SK-N-SH (cell line): ENCODE measurements around the gene PCARE. TPM values are rescaled to one million over a fixed set of nuclear protein-coding genes. Genes with fewer than 3 reads are reported as not detected.

Experiments
- CTCF ChIA-PET: fragments of 300-600, 350-600 bp; formaldehyde crosslinking; extraction: SDS; loops from one replicate; lab custom pipeline; 2021; lab: Yijun Ruan, JAX
- POLR2A ChIA-PET: fragments of 350-600 bp; sonication (Branson Sonifier 250); formaldehyde crosslinking; extraction: SDS; loops from one replicate; lab custom pipeline; 2020; ENCODE audit warnings: antibody characterized with exemption, inconsistent platforms; lab: Yijun Ruan, JAX
- DNase-seq: peaks from one replicate; pipeline ENCODE4 v3.0.0; 2012
- H2AFZ ChIP-seq: fragments of 200-600 bp; sonication (generic); 2 replicates; pipeline ENCODE4 v1.8.1; 2016; ENCODE audit warnings: antibody characterized with exemption, mild to moderate bottlenecking, low read depth
- H3F3A ChIP-seq: fragments of 200-600 bp; sonication (generic); replicated peaks from 2 replicates; pipeline ENCODE3; 2016; ENCODE audit warnings: antibody characterized with exemption, mild to moderate bottlenecking; ENCODE audit not compliant: insufficient read depth
- H3K27ac ChIP-seq, 2 experiments: fragments of 200-500 bp in 1 of 2; fragments of 200-600 bp in 1 of 2; sonication (Bioruptor generic) in 1 of 2; sonication (generic), shearing (Covaris generic) in 1 of 2; 2 replicates each; pipeline versions ENCODE4 v1.5.1 to v1.6.1; 2014 to 2016; ENCODE audit warnings: low read depth in 2 of 2, inconsistent platforms in 1 of 2, low read length in 1 of 2, mild to moderate bottlenecking in 1 of 2, mixed read lengths in 1 of 2
- H3K27me3 ChIP-seq: fragments of 200-600 bp; sonication (generic), shearing (Covaris generic); 2 replicates; pipeline ENCODE4 v1.6.1; 2016; ENCODE audit warnings: mixed run types; ENCODE audit not compliant: insufficient read depth
- H3K36me3 ChIP-seq, 2 experiments: fragments of 200-500 bp in 1 of 2; fragments of 200-600 bp in 1 of 2; sonication (Bioruptor generic) in 1 of 2; sonication (generic) in 1 of 2; replicated peaks in 1 of 2; 2 replicates each; pipeline versions ENCODE3 to v1.5.1; 2014 to 2016; ENCODE audit warnings: low read length in 1 of 2, mild to moderate bottlenecking in 1 of 2; ENCODE audit not compliant: insufficient read depth in 2 of 2, control insufficient read depth in 1 of 2
- H3K4me1 ChIP-seq, 2 experiments: fragments of 200-500 bp in 1 of 2; fragments of 200-600 bp in 1 of 2; sonication (Bioruptor generic) in 1 of 2; sonication (generic), shearing (Covaris generic) in 1 of 2; 2 replicates each; pipeline versions ENCODE4 v1.5.1 to v1.6.1; 2014 to 2016; ENCODE audit warnings: low read depth in 1 of 2, low read length in 1 of 2, mixed run types in 1 of 2; ENCODE audit not compliant: insufficient read depth in 2 of 2, control insufficient read depth in 1 of 2
- H3K4me2 ChIP-seq: fragments of 200-600 bp; sonication (generic), shearing (Covaris generic); 2 replicates; pipeline ENCODE4 v1.6.1; 2017; ENCODE audit warnings: mixed run types
- H3K4me3 ChIP-seq, 2 experiments: fragments of 200-500 bp in 1 of 2; fragments of 200-600 bp in 1 of 2; sonication (Bioruptor generic) in 1 of 2; sonication (generic), shearing (Covaris generic) in 1 of 2; 2 replicates each; pipeline versions ENCODE4 v1.5.1 to v1.8.1; 2014 to 2016; ENCODE audit warnings: low read depth in 2 of 2, inconsistent platforms in 1 of 2, low read length in 1 of 2, mild to moderate bottlenecking in 1 of 2, mixed read lengths in 1 of 2, moderate library complexity in 1 of 2
- H3K79me2 ChIP-seq: fragments of 200-600 bp; sonication (generic); 2 replicates; pipeline ENCODE4 v1.8.1; 2017; ENCODE audit warnings: mild to moderate bottlenecking; ENCODE audit not compliant: insufficient read depth
- H3K9ac ChIP-seq: fragments of 200-600 bp; sonication (generic); 2 replicates; pipeline ENCODE4 v1.6.1; 2017; ENCODE audit warnings: mixed run types
- H3K9me2 ChIP-seq: fragments of 200-600 bp; sonication (generic); 2 replicates; pipeline ENCODE4 v1.6.1; 2017; ENCODE audit warnings: mixed run types
- H3K9me3 ChIP-seq: fragments of 200-600 bp; sonication (generic); 2 replicates; pipeline ENCODE4 v1.6.1; 2017; ENCODE audit warnings: mixed run types, mild to moderate bottlenecking, moderate library complexity
- H4K20me1 ChIP-seq: fragments of 200-600 bp; sonication (generic); 2 replicates; pipeline ENCODE4 v1.6.1; 2017; ENCODE audit warnings: mild to moderate bottlenecking, mixed run types; ENCODE audit not compliant: insufficient read depth
- CHD2 ChIP-seq: fragments of 150-350 bp; IDR thresholded peaks from 2 replicates; pipeline ENCODE4 v1.6.1; 2018; ENCODE audit warnings: low read length; ENCODE audit not compliant: partially characterized antibody
- ELF1 ChIP-seq: IDR thresholded peaks from 2 replicates; pipeline ENCODE4 v1.4.0; 2012
- EP300 ChIP-seq, 2 experiments: IDR thresholded peaks; 2 replicates each; pipeline versions ENCODE4 v1.4.0 to v1.6.1; 2012; ENCODE audit warnings: borderline replicate concordance in 1 of 2, low read depth in 1 of 2, low read length in 1 of 2
- FOSL2 ChIP-seq: IDR thresholded peaks from 2 replicates; pipeline ENCODE4 v1.4.0; 2012; ENCODE audit warnings: low read depth, mild to moderate bottlenecking, moderate library complexity, borderline replicate concordance
- FOXJ3 ChIP-seq: sonication (generic); formaldehyde crosslinking; IDR thresholded peaks from 2 replicates; pipeline ENCODE4 v1.5.1; 2020; ENCODE audit warnings: mild to moderate bottlenecking, missing genetic modification reagents
- FOXM1 ChIP-seq: IDR thresholded peaks from 2 replicates; pipeline ENCODE4 v1.4.0; 2012; ENCODE audit warnings: low read depth, mild to moderate bottlenecking
- GABPA ChIP-seq: IDR thresholded peaks from 2 replicates; pipeline ENCODE4 v1.4.0; 2012; ENCODE audit warnings: low read depth, mild to moderate bottlenecking
- POLR2AphosphoS5 ChIP-seq: IDR thresholded peaks from 2 replicates; pipeline ENCODE4 v1.6.1; 2012; ENCODE audit warnings: low read depth, low read length
- RXRA ChIP-seq: IDR thresholded peaks from 2 replicates; pipeline ENCODE4 v1.4.0; 2012; ENCODE audit warnings: low read depth, mild to moderate bottlenecking, borderline replicate concordance
- SIN3A ChIP-seq: IDR thresholded peaks from 2 replicates; pipeline ENCODE4 v1.6.1; 2012; ENCODE audit warnings: low read depth, mild to moderate bottlenecking, low read length, moderate library complexity, borderline replicate concordance
- TAF1 ChIP-seq: IDR thresholded peaks from 2 replicates; pipeline ENCODE4 v1.6.1; 2012; ENCODE audit warnings: low read depth, mild to moderate bottlenecking, low read length, moderate library complexity, borderline replicate concordance
- TCF12 ChIP-seq: IDR thresholded peaks from 2 replicates; pipeline ENCODE4 v1.4.0; 2012
- TEAD4 ChIP-seq: IDR thresholded peaks from 2 replicates; pipeline ENCODE4 v1.4.0; 2012; ENCODE audit warnings: mild to moderate bottlenecking, borderline replicate concordance; ENCODE audit not compliant: insufficient read depth
- WGBS: methylation state at CpG from one replicate; pipeline ENCODE4 v1.1.6; 2017; ENCODE audit warnings: low lambda C conversion rate; 5-methylcytosine and 5-hydroxymethylcytosine counted together
- polyA plus RNA-seq, 3 experiments: library from polyadenylated mRNA; depleted of rRNA; stranded (reverse); fragments of >200 nt; gene quantifications; 2 replicates each; pipeline ENCODE4 v1.2.3, GENCODE V29; 2012
- TF ChIP-seq, protein P1 (sequence below): IDR thresholded peaks from 2 replicates; pipeline ENCODE4 v1.4.0; 2012; ENCODE audit warnings: low read depth, borderline replicate concordance
- TF ChIP-seq, protein P2 (sequence below): IDR thresholded peaks from 2 replicates; pipeline ENCODE4 v1.6.1; 2012; ENCODE audit warnings: mild to moderate bottlenecking, low read depth, low read length, moderate library complexity
- TF ChIP-seq, protein P3 (sequence below): IDR thresholded peaks from 2 replicates; pipeline ENCODE4; 2012
- TF ChIP-seq, protein P4 (sequence below): fragments of 150-350 bp; IDR thresholded peaks from 2 replicates; pipeline ENCODE4 v1.6.1; 2016; ENCODE audit warnings: mild to moderate bottlenecking, low read depth, low read length
- TF ChIP-seq, protein P5 (sequence below): fragments of 150-350 bp; IDR thresholded peaks from 2 replicates; pipeline ENCODE4 v1.6.1; 2017; ENCODE audit warnings: antibody characterized with exemption, low read length, low read depth, borderline replicate concordance

PCARE gene
- polyA plus RNA-seq, 1 of the 3 experiments (the other 2 are of a cell fraction), result not detected

DNA sequence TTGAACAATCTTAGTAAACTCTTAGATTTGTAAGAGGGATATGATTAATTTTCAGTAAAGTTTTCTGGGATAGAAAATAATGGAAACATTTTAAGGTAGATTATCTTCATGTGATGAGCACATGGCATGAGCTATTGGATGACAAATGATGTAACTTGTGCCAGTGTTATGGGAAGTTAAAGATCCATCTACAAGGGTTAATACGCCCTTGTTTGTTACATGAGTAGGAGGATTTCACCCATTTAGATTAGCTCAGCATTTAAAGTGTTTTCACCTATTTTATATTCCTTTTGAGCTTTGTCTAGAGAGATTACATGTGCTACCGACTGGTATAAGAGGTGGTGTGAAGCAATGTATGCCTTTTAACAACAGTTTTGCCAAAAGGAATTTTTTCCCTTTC is 46.5 kb upstream of the PCARE start:
- WGBS, result 96% methylated on average over 2 of the region's 2 CpGs
- Histone ChIP-seq H3K27me3 (no peaks in the 10 kb centered on the region), H3K4me3 (no peak overlapping the region), H3K9me3 (peaks cover 9% of the 10 kb centered on the region; the same call in 1 of the 2 replicates), H3K27ac (no peak overlapping the region), H3K9me2 (no peaks in the 10 kb centered on the region), H3K36me3 (peaks cover 35 to 39% of the 10 kb centered on the region in 2 experiments), H3K4me2 (no peak overlapping the region), H3K79me2 (peaks cover 56% of the 10 kb centered on the region), H3K4me1 (peaks cover 15 to 16% of the 10 kb centered on the region in 2 experiments; a peak in 3 of 4 replicates), H4K20me1 (no peaks in the 10 kb centered on the region), H3K9ac (no peak overlapping the region), H2AFZ (no peak overlapping the region), H3F3A (peaks cover 37% of the 10 kb centered on the region)
- DNase-seq, result no peak
- TF ChIP-seq SIN3A (no peak), CHD2 (no peak), FOXJ3 (CRISPR knock-in tag) (no peak), TAF1 (no peak), EP300 (IDR thresholded peaks at IDR 0.05; ENCODE audit: borderline replicate concordance in 1 of 2, low read depth in 1 of 2, low read length in 1 of 2) (no peak), TEAD4 (no peak), RXRA (no peak), ELF1 (no peak), GABPA (no peak), POLR2AphosphoS5 (no peak), TCF12 (no peak), FOSL2 (no peak), FOXM1 (no peak)
- TF ChIP-seq, protein P1, sequence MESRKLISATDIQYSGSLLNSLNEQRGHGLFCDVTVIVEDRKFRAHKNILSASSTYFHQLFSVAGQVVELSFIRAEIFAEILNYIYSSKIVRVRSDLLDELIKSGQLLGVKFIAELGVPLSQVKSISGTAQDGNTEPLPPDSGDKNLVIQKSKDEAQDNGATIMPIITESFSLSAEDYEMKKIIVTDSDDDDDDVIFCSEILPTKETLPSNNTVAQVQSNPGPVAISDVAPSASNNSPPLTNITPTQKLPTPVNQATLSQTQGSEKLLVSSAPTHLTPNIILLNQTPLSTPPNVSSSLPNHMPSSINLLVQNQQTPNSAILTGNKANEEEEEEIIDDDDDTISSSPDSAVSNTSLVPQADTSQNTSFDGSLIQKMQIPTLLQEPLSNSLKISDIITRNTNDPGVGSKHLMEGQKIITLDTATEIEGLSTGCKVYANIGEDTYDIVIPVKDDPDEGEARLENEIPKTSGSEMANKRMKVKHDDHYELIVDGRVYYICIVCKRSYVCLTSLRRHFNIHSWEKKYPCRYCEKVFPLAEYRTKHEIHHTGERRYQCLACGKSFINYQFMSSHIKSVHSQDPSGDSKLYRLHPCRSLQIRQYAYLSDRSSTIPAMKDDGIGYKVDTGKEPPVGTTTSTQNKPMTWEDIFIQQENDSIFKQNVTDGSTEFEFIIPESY, result no peak
- TF ChIP-seq, protein P2, sequence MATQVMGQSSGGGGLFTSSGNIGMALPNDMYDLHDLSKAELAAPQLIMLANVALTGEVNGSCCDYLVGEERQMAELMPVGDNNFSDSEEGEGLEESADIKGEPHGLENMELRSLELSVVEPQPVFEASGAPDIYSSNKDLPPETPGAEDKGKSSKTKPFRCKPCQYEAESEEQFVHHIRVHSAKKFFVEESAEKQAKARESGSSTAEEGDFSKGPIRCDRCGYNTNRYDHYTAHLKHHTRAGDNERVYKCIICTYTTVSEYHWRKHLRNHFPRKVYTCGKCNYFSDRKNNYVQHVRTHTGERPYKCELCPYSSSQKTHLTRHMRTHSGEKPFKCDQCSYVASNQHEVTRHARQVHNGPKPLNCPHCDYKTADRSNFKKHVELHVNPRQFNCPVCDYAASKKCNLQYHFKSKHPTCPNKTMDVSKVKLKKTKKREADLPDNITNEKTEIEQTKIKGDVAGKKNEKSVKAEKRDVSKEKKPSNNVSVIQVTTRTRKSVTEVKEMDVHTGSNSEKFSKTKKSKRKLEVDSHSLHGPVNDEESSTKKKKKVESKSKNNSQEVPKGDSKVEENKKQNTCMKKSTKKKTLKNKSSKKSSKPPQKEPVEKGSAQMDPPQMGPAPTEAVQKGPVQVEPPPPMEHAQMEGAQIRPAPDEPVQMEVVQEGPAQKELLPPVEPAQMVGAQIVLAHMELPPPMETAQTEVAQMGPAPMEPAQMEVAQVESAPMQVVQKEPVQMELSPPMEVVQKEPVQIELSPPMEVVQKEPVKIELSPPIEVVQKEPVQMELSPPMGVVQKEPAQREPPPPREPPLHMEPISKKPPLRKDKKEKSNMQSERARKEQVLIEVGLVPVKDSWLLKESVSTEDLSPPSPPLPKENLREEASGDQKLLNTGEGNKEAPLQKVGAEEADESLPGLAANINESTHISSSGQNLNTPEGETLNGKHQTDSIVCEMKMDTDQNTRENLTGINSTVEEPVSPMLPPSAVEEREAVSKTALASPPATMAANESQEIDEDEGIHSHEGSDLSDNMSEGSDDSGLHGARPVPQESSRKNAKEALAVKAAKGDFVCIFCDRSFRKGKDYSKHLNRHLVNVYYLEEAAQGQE, result no peak
- TF ChIP-seq, protein P3, sequence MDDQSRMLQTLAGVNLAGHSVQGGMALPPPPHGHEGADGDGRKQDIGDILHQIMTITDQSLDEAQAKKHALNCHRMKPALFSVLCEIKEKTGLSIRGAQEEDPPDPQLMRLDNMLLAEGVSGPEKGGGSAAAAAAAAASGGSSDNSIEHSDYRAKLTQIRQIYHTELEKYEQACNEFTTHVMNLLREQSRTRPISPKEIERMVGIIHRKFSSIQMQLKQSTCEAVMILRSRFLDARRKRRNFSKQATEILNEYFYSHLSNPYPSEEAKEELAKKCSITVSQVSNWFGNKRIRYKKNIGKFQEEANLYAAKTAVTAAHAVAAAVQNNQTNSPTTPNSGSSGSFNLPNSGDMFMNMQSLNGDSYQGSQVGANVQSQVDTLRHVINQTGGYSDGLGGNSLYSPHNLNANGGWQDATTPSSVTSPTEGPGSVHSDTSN, result no peak
- TF ChIP-seq, protein P4, sequence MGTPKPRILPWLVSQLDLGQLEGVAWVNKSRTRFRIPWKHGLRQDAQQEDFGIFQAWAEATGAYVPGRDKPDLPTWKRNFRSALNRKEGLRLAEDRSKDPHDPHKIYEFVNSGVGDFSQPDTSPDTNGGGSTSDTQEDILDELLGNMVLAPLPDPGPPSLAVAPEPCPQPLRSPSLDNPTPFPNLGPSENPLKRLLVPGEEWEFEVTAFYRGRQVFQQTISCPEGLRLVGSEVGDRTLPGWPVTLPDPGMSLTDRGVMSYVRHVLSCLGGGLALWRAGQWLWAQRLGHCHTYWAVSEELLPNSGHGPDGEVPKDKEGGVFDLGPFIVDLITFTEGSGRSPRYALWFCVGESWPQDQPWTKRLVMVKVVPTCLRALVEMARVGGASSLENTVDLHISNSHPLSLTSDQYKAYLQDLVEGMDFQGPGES, result no peak
- TF ChIP-seq, protein P5, sequence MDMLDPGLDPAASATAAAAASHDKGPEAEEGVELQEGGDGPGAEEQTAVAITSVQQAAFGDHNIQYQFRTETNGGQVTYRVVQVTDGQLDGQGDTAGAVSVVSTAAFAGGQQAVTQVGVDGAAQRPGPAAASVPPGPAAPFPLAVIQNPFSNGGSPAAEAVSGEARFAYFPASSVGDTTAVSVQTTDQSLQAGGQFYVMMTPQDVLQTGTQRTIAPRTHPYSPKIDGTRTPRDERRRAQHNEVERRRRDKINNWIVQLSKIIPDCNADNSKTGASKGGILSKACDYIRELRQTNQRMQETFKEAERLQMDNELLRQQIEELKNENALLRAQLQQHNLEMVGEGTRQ, result no peak
- ChIA-PET POLR2A (no interaction called here), CTCF (interaction anchor here (0.7 to 1.5 kb wide), 4 partner anchors 21 to 167 kb away, joined by 3 to 4 read pairs (median 4); no protein-coding TSS in a partner anchor)
